Measurements from ENCODE around the gene GALT.
"Not testable (repeated sequence)": the region's sequence is repeated elsewhere in the genome, so short reads cannot be mapped to it uniquely, and the experiment has no call there.

Gene GALT

DNA sequence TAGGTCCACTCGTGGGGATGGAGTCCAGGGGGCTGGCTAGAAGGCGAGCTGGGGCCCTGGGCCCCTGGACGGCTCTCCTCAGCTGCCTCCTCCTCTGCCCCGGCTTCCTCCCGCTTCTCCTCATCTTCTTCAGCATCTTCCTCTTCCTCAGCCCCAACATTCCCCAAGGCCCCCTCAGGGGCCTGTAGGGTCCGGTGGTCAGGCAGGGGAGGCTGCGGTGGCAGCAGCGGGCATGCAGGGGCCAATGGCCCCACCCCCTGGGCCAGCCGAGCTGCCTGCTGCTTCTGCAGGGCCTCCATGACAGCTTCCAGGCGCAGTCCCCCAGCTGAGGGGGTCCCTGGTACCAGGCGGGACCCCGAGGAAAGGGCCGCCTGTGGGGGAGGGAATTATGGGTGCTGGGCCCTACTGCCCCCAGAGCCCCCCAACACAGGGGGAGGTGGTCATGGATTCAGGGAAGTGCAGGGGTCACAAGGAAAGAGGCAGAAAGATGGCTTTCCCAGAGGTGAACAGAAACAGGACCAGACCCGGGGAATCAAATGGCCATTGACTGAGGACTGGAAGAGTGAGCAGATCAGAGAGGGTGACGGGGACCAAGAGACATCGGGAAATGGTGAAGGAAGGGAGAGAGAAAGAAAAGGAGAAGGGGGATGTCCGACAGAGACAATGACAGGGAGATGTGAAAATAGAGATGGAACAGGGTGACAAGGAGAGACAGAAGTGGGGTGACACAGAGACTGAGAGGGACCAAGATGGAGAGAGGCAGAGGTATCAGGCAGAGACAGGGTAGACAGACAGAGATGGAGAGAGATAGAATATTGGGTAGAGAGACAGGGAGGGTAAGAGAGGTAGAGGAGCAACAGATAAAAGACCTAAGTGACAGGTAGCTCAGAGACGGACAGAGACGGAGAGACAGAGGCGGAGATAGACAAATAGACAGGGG lies 18.5 kb upstream of the GALT start:
- DNase-seq (ENCODE audit: low read depth in 2 of 2), result no peak

DNA sequence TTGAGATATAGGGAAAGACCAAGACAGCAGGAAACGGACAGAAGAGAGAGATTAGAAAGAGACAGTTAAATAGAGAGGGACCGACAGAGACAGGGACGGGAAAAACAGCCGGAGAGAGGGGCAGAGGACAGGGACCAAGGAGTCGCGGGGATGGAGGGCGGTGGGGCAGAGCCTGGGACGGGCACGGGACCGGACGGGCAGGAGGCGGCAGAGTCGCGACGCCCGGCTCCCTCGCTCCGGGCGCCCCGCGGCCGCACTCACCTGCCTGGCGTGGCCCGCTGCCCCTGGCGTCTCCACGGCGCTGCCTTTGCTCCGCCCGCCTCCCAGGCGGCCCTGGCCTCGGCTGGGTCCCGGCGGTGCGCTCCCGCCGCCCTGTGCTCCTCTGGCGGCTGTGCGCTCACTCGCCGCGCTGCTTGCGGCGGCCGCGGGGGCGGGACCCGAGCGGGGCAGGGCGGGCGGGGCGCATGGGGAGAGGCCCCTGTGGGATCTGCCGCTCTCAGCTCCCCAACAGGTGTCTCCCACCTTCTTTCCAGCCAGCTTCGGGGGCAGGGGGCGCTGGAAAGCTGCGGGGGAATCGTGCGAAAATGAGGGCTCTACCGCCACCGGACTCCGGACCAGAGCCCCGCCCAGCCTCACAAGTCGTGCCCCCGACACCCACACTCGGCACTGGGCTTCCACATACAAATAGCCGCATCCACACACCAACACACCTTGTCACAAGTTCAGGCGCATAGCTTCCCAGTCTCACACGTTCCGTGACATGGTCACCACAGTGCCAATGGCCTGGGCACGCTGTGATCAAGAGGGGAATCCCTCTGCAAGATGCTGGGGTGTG lies 17.6 kb upstream of the GALT start, which contains the start of gene ARID3C:
Gene ARID3C, minus strand, starts transcription at position 411 of the 835 bp plus-strand sequence. CDS start 1,052 bp downstream, outside the sequence.
- peak in 1 of 2 donors; percentile 45 for DNase-seq (ENCODE audit: low read depth in 2 of 2)

DNA sequence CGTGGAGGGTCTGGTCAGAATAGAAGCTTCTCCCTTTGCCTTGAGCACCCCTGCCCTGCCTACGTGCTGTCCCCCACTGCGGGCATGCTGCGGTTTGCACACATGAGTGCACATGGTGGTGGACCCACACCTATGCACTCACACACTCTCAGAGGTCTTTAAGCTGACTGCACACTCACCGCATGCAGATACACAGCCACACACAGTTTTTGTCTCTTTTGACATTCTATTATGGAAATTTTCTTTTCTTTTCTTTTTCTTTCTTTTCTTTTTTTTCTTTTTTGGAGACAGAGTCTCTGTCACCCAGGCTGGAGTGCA lies 17.0 kb upstream of the GALT start:
- no peak for DNase-seq (ENCODE audit: low read depth in 2 of 2)

DNA sequence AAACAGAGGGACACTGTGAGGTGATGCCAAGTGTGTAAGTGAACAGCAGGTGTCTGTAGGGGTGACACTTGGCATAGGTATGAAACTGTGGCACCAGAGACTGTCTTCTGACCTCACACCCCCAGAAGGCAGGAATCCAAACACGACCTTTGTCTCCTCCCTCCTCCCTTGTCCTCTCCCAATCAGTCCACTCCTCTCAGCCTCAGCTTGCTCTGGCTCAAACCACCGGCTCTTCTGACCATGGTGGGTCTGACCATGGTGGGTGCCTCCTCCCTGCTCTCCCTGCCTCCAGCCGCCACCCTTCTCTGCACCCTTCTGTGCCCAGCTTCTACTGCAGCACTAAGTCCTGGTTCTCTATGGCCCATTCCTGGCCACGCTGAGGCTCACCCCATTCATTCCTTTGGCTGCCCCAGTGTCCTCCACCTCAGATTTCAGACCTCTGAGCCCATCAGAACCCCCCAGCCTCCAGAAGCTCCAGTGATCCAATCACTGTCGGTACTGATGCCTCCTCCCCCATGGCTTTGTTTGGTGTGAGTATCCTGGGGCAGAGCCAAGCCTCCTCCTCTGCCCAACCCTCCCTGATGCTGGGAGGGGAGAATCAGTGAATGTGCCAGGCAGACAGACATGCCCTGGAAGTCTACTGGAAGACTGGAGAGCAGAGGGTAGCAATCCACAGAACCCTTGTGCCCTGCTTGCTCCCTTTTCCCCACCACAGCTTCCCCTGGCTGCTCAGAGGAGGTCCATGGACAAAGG lies 15.9 kb upstream of the GALT start:
- no peak for DNase-seq (ENCODE audit: low read depth in 2 of 2)

DNA sequence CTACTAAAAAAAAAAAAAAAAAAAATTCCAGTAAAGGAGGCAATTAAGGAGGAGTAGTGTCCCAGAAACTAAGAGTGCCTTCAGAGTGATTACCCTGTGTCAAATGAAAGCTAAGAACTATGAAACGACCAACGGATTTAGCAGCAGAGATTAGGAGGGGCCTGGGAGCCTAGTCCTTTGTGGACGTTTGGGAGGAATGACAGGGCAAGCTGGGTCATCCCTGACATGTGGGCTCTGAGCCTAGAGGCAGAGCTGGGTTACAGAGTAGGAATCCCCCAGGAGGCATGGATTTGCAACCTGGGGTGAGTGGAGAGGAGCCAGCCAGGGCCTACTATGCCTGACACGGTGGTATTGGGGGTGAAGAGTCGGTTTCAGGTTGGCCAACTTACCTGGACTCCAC lies 13.3 kb upstream of the GALT start:
- no peak for DNase-seq (ENCODE audit: low read depth in 2 of 2)

DNA sequence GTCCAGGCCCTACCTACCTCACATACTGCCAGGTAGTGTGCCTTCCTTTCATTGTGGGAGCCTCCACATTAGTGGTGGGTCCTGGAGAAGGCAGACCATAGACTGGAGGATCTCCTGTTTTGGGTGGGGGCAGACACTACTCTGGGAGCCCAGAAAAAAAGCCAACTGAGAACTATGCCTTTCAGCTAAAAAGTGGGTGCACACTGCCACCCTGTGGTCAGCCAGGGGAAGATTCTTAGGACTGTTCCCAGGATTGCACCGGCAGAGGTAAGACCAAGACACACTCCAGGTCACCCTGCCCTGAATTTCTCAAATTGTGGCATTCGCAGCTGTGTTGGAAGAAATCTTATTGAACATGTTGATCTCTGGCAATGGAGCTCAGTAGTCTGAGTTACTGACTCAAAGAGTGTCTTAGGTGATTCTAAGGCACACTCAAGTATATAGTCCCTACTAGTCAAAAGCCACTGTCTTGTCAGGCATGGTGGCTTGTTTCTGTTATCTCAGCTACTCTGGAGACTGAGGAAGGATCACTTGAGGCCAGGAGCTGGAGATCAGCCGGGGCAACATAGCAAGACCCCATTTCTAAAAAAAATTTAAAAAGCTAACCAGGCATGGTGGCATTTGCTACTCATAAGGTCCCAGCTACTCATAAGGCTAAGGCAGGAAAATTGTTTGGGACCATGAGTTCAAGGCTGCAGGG lies 12.5 kb upstream of the GALT start:
- DNase-seq (ENCODE audit: low read depth in 2 of 2), result peak in 1 of 2 donors; percentile 57

DNA sequence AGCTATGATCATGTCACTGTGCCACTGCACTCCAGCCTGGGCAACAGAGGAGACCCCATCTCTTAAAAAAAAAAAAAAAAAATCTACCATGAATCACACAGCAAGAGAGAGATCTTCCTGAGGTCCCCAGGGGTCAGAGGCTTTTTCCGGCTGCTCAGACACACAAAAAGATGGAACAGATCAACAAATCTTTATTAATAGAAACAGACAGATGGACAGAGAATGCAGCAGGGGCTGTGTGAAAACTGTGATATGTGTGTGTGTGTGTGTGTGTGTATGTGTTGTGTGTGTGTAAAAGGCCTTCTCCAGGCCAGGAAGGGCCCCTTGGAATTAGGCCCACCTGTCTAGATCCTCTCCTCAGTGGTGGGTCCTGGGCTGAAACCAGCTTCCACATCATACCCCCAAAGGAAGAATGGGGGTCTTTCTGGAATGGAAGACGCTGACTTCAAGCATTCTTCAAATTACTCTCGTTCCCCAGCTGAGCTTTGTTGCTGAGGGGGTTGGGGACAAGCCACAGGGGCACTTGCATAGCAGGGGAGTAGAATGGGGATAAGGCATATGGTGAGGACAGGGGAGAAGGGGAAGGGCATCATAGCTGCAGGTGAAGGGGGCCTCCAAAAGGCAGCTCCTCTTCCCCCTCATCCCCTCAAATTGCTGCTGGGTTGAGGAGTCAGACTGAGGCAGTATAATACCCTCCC lies 11.8 kb upstream of the GALT start:
- DNase-seq (ENCODE audit: low read depth in 2 of 2), result no peak

DNA sequence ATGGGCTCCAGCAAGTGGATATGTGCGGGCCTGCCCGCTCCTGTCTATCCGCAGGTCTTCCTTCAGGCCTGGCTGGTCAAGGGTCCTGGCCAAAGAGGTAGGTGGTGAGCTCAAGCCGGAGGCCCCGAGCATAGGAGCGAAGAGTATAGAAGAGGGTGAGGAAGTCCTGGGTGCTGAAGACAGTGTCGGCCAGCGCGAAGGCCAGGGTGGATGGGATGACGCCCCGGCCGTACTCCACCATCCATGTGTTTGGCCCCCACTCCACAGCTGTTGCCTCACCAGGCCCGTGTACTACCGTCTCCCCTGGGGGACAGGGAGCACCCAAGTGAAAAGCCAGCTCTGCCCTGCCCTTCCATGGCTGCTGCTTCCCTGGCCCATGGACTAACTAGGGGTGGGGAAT lies 10.9 kb upstream of the GALT start:
- no peak for DNase-seq (ENCODE audit: low read depth in 2 of 2)

DNA sequence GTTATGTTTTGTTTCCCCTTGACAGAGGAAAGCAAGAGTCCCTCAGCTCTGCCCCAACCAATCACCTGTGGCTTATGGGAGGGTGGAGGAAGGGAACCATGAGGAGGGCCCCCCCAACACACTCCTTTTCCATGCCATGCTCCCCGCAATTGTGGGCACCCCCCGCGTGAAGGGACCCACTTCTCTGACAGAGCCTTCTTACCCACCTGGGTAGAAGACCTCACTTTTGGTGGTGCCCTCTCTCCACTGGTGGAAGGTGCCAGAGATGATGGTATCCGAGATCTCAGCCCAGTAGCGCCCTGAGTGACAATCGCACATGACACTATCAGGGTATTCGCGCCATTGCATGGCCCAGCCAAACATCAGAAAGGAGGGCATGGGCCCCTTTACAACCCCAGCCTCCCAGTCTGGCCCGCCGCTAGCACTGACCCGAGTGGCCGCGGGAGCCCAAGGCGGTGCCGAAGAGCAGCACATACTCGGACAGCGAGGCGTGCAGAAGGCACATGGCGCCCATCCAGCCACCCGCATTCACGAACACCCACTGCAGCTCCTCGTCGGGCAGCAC lies 9.6 kb upstream of the GALT start:
- DNase-seq (ENCODE audit: low read depth in 2 of 2), result no peak

DNA sequence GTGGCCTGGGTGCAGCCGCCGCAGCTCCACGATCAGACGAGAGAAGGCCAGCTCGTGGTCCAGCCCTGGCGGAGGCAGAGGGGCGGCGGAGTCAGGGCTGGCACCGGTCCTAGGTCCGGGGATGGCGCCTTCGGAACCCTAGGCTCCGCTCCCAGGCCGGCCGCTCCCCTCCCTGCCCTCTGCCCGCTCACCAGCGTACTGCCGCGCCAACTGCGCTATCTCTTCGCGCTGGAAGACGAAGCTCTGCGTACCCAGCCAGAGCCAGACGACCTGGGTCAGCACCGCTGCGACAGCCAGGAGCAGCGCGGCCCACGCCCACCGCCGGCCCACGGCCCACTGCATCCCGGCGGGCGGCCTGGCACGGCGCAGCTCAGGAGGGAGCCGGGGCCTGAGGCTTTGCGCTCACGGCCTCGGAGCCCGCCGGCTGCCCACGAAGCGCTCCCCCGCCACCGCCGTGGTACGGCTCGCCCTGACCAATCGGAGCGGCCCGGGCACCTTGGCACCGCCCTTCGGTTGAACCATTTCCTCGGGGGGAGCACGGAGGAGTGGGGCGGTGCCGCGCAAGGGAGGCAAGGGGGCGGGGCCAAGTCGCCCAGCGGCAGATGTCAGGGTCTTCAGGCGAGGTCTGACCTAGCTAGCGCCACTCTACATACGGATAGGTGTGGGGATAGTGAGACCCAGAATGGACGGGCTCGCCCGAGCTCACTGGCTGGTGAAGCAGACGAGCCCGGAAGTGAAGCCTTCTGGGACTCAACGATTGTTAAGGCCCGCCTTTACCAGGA lies 8.9 kb upstream of the GALT start, which contains the start of gene SIGMAR1:
Gene SIGMAR1, minus strand, starts transcription at position 432 of the 782 bp plus-strand sequence. Its CDS starts 90 bp downstream, at position 342.
- peak; percentile 87 to 91 for DNase-seq (ENCODE audit: low read depth in 2 of 2)

DNA sequence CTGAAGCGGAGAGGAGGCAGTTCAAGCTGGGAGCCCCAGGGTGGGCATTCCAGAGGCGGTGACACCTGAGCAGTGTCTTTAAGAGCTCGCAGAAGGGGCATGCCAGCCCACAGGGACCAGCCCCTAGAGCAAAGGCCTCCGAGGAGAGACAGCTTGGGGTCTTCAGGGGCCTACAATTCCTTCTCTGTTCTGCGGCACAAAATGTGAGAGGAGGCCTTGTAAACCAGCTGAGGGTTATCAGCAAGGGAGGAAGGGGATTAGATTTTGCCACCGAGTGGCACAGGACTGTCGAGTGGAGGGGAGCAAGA lies 8.4 kb upstream of the GALT start:
- no peak for DNase-seq (ENCODE audit: low read depth in 2 of 2)

DNA sequence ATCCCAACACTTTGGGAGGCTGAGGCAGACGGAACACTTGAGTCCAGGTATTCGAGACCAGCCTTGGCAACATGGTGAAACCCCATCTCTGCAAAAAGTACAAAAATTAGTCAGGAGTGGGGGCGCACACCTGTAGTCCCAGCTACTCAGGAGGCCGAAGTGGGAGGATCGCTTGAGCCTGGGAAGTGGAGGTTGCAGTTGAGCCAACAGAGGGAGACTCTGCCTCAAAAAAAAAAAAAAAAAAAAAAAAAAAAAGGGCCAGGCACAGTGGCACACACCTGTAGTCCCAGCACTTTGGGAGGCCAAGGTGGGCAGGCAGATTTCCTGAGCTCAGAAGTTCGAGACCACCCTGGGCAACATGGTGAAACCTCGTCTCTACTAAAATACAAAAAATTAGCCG lies 7.2 kb upstream of the GALT start:
- not testable (repeated sequence) for DNase-seq (ENCODE audit: low read depth in 2 of 2)

DNA sequence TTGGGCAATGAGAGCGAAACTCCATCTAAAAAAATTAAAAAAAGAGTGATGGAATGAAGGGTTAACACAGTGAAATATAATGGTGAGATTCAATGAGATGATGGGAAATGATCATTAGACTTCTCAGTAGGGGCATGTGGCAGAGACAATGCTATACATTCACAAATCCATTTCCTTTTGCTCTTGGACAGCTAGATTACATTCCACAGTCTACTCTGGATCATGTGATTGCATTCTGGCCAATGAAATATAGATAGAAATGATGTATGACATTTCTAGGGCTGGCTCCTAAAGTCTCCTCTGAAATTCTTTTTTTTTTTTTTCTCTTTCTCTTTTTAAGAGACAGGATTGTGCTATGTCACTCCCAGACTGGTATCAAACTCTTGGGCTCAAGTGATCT lies 3.8 kb upstream of the GALT start:
- no peak for DNase-seq (ENCODE audit: low read depth in 2 of 2)

DNA sequence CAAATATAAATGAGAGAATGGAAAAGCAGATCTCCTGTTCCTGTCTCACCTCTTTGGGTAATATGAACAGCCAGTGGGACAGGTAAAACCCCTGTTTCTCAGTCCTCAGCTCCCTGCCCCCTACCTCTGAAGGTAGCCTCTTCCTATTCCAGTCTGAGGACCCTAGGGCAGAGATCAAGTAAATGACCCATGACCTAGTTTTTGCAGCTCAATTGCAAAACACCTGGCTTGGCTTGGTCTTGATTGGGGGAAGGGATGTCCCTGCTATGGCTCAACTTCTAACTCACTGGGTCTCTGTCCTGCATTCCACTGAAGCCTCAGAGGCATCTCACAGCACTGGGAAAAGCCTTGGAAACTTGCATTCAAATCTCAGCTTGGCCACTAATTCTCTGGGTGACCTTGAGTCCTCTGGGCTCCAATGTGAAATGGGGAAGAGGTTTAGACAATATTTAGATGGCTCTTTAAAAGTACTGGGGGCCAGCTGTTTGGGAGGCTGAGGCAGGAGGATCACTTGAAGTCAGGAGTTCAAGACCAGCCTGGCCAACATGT lies 1.6 kb upstream of the GALT start:
- DNase-seq (ENCODE audit: low read depth in 2 of 2), result no peak

DNA sequence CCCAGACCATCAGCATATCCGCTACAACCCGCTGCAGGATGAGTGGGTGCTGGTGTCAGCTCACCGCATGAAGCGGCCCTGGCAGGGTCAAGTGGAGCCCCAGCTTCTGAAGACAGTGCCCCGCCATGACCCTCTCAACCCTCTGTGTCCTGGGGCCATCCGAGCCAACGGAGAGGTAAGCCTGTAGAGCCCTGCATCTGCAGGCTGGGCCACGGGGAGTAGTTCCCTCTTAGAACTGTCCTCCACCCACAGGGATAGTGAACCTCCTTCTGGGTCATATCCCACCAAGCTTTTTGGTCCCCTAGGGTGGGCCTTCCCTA lies 569 bp downstream of the GALT start:
- no peak for DNase-seq (ENCODE audit: low read depth in 2 of 2)

DNA sequence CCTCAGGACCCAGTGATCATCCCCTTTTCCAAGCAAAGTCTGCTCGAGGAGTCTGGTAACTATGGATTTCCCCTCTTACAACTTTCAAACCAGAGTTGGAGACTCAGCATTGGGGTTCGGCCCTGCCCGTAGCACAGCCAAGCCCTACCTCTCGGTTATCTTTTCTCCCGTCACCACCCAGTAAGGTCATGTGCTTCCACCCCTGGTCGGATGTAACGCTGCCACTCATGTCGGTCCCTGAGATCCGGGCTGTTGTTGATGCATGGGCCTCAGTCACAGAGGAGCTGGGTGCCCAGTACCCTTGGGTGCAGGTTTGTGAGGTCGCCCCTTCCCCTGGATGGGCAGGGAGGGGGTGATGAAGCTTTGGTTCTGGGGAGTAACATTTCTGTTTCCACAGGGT lies 1.2 kb downstream of the GALT start:
- no peak for DNase-seq (ENCODE audit: low read depth in 2 of 2)

DNA sequence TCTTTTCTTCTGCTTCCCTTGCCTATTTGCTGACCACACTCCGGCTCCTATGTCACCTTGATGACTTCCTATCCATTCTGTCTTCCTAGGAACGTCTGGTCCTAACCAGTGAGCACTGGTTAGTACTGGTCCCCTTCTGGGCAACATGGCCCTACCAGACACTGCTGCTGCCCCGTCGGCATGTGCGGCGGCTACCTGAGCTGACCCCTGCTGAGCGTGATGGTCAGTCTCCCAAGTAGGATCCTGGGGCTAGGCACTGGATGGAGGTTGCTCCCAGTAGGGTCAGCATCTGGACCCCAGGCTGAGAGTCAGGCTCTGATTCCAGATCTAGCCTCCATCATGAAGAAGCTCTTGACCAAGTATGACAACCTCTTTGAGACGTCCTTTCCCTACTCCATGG lies 2.2 kb downstream of the GALT start:
- DNase-seq (ENCODE audit: low read depth in 2 of 2), result no peak

DNA sequence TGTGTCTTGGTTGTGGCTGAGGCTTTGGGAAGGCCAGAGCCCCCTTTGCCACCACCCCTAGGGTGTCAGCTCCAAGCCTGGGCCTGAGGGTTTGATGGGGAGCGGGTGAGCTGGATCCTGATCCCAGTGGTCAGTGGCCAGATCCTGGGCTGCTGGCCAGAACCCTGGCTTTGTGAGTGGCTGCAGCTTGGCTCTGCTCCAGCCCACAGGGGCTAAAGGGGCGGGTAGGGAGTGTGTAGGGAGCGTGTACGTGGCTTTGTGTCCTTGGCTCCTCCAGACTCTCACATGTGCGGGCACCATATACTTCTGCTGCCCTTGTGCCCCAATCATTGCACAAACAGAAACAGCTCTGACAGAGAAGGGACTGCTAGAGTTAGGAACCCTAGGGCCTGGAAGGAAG lies 4.3 kb downstream of the GALT start:
- no peak for DNase-seq (ENCODE audit: low read depth in 2 of 2)

DNA sequence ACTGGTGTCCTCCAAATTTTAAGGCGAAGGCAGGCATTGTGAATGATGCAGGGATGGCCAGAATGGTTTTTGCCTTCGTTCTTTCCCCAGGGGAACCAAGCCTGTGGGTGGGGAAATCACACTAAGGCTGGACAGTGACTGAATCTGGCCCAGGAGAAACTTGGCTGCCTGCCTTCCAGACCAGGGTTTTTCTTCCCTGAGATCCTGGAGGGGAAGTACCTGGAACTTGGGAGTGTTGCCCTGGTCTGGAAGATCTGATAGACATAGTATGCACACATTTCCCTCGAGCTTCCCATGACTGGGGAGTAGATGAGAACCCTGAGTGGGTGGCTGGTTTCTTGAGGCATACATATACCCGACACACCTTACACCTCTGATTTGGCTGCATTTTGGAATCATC lies 4.8 kb downstream of the GALT start:
- no peak for DNase-seq (ENCODE audit: low read depth in 2 of 2)

Measured in stimulated activated CD8-positive, alpha-beta memory T cell treated with anti-CD3 and anti-CD28 coated beads, Interleukin-7, amount 100 ng/mL, for 4 hours (primary cell).